ENCODE measurements around the gene IGFBP5.
A peak's percentile ranks its signal among the peaks of the same experiment; 100 is the strongest.

Gene IGFBP5

DNA sequence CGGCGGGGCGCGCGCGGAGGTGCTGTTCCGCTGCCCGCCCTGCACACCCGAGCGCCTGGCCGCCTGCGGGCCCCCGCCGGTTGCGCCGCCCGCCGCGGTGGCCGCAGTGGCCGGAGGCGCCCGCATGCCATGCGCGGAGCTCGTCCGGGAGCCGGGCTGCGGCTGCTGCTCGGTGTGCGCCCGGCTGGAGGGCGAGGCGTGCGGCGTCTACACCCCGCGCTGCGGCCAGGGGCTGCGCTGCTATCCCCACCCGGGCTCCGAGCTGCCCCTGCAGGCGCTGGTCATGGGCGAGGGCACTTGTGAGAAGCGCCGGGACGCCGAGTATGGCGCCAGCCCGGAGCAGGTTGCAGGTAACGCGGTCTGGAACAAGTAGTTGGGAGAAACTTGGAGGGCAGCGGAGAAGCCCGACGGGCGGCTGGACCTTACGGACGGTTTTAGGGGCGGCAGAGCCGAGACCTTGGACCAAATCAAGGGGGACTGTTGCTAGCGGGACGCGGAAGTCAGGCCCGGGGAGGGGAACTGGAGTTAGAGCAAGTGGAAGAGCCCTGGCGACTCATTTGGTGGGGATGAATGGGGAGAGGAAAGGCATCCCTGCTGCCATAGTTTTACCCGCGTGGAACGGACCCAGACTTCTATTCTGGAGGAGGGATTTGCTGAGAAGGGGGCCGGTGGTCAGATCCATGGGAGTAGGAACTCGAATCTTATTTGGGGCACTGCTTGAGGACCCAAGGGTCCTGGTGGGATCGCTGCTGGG, 61.6 kb downstream of the IGFBP5 start:
- peak; percentile 19 for ATAC-seq
- TF ChIP-seq BACH2 (CRISPR knock-in tag; IDR thresholded peaks at IDR 0.05; ENCODE audit: borderline replicate concordance) (no peak), ZNF70 (CRISPR knock-in tag; IDR thresholded peaks at IDR 0.05) (0 out of 2 replicates have a peak, but pooled peaks have one; percentile 3), GLIS3 (CRISPR knock-in tag; IDR thresholded peaks at IDR 0.05) (no peak), ARNTL (CRISPR knock-in tag; IDR thresholded peaks at IDR 0.05; ENCODE audit: borderline replicate concordance, low read depth) (no peak), ZNF8 (CRISPR knock-in tag; IDR thresholded peaks at IDR 0.05) (no peak)
- TF ChIP-seq, protein P1, sequence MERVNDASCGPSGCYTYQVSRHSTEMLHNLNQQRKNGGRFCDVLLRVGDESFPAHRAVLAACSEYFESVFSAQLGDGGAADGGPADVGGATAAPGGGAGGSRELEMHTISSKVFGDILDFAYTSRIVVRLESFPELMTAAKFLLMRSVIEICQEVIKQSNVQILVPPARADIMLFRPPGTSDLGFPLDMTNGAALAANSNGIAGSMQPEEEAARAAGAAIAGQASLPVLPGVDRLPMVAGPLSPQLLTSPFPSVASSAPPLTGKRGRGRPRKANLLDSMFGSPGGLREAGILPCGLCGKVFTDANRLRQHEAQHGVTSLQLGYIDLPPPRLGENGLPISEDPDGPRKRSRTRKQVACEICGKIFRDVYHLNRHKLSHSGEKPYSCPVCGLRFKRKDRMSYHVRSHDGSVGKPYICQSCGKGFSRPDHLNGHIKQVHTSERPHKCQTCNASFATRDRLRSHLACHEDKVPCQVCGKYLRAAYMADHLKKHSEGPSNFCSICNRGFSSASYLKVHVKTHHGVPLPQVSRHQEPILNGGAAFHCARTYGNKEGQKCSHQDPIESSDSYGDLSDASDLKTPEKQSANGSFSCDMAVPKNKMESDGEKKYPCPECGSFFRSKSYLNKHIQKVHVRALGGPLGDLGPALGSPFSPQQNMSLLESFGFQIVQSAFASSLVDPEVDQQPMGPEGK (CRISPR knock-in tag; IDR thresholded peaks at IDR 0.05; ENCODE audit: borderline replicate concordance) = no peak

DNA sequence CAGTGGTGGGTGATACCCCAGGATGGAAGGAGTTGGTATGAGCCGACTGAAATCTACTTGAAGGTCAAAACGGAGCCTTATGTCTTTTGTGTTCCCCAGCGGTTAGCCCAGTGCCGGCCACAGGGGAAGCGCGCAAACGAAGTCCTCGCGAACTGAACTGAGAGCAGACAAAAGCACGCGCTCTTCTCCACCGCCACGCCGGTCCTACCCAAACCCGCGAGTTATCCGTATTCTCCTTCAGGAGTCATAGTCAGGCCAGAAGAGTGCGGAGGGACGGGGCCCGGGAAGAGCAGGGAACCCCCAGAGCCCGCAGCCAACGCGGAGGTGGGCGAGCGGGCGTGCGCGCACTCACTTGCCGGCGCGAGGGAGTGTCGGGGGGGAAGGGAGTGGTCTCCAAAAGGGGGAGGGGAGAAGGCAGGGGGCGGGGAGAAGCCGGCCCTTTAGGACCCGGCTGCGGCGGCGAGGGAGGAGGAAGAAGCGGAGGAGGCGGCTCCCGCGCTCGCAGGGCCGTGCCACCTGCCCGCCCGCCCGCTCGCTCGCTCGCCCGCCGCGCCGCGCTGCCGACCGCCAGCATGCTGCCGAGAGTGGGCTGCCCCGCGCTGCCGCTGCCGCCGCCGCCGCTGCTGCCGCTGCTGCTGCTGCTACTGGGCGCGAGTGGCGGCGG, 62.3 kb downstream of the IGFBP5 start, which contains the start of gene IGFBP2:
IGFBP2 (plus strand) TSS at position 469 of the 664 bp plus-strand sequence; CDS start at position 573, 104 bp downstream.
- TF ChIP-seq SNAI2 (CRISPR knock-in tag; IDR thresholded peaks at IDR 0.05) (no peak), ARNTL (CRISPR knock-in tag; IDR thresholded peaks at IDR 0.05; ENCODE audit: borderline replicate concordance, low read depth) (no peak), ZNF70 (CRISPR knock-in tag; IDR thresholded peaks at IDR 0.05) (no peak), ZC3H10 (CRISPR knock-in tag; IDR thresholded peaks at IDR 0.05) (no peak), ZNF8 (CRISPR knock-in tag; IDR thresholded peaks at IDR 0.05) (no peak)
- TF ChIP-seq, protein P2, sequence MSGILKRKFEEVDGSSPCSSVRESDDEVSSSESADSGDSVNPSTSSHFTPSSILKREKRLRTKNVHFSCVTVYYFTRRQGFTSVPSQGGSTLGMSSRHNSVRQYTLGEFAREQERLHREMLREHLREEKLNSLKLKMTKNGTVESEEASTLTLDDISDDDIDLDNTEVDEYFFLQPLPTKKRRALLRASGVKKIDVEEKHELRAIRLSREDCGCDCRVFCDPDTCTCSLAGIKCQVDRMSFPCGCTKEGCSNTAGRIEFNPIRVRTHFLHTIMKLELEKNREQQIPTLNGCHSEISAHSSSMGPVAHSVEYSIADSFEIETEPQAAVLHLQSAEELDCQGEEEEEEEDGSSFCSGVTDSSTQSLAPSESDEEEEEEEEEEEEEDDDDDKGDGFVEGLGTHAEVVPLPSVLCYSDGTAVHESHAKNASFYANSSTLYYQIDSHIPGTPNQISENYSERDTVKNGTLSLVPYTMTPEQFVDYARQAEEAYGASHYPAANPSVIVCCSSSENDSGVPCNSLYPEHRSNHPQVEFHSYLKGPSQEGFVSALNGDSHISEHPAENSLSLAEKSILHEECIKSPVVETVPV (CRISPR knock-in tag; IDR thresholded peaks at IDR 0.05) = no peak
- TF ChIP-seq, protein P3, sequence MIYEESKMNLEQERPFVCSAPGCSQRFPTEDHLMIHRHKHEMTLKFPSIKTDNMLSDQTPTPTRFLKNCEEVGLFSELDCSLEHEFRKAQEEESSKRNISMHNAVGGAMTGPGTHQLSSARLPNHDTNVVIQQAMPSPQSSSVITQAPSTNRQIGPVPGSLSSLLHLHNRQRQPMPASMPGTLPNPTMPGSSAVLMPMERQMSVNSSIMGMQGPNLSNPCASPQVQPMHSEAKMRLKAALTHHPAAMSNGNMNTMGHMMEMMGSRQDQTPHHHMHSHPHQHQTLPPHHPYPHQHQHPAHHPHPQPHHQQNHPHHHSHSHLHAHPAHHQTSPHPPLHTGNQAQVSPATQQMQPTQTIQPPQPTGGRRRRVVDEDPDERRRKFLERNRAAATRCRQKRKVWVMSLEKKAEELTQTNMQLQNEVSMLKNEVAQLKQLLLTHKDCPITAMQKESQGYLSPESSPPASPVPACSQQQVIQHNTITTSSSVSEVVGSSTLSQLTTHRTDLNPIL (CRISPR knock-in tag; IDR thresholded peaks at IDR 0.05; ENCODE audit: low read depth) = no peak
- ATAC-seq = peak; percentile 38

DNA sequence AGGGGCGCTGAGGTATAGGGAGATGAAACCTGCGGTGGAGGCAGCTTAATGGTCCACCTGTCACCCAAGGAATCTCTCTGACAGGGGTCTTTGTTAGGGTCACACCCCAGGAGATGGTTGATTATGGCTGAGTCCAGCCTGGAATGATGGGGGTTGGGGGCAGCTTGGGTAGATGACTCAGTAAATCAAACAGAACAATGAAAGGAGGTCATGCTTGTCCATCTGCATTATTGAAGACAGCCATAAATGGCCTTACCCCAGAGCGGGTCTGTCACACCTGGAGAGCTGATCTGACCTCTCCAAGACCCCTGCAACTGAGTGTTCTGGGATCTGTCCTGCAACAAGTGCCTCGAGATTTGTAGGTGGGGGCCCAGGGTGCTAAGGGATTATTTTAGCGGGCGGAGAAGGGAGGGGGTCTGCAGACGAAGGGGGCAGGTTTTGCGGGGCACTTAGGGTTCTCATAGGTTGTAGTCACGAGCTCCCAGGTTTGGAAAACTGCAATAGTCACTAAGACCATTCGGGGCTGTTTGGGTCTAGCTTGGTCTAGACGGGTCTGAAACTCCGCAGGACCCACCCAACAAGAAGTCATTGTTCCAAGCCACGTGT, 62.9 kb downstream of the IGFBP5 start:
- ATAC-seq = no peak
- no peak for TF ChIP-seq BACH2 (CRISPR knock-in tag; IDR thresholded peaks at IDR 0.05; ENCODE audit: borderline replicate concordance)
- TF ChIP-seq, protein P3 (CRISPR knock-in tag; IDR thresholded peaks at IDR 0.05; ENCODE audit: low read depth) = no peak
- no peak for TF ChIP-seq ZFP3 (CRISPR knock-in tag; IDR thresholded peaks at IDR 0.05)
- TF ChIP-seq, protein P1 (CRISPR knock-in tag; IDR thresholded peaks at IDR 0.05; ENCODE audit: borderline replicate concordance) = no peak
- no peak for TF ChIP-seq GLIS3 (CRISPR knock-in tag; IDR thresholded peaks at IDR 0.05)
- TF ChIP-seq OSR1 (CRISPR knock-in tag; IDR thresholded peaks at IDR 0.05) = no peak
- no peak for TF ChIP-seq SNAI2 (CRISPR knock-in tag; IDR thresholded peaks at IDR 0.05)
- TF ChIP-seq RARB (CRISPR knock-in tag; IDR thresholded peaks at IDR 0.05) = no peak
- no peak for TF ChIP-seq ESRRG (CRISPR knock-in tag; IDR thresholded peaks at IDR 0.05)
- TF ChIP-seq TCF4 (CRISPR knock-in tag; IDR thresholded peaks at IDR 0.05; ENCODE audit: borderline replicate concordance) = no peak
- no peak for TF ChIP-seq ZNF70 (CRISPR knock-in tag; IDR thresholded peaks at IDR 0.05)

DNA sequence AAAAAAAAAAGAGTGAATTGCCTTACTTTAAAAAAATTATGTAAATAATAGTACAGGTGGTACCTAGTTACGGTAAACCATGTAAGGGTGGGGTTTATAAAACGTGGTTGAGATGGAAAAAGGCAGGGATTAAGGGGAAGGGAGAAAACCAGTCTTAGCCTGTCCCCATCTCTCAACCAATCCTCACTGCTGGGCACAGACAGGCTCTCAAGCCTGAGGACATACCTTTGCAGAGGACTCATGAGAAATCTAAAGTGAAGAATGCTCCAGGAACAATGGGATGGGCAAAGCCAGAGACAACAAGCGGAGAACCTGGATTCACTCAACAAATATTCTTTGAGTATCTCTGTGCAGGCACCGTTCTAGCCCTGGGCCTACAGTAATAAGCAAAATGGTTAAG, 65.6 kb downstream of the IGFBP5 start:
- no peak for ATAC-seq
- TF ChIP-seq SNAI2 (CRISPR knock-in tag; IDR thresholded peaks at IDR 0.05) = no peak
- no peak for TF ChIP-seq ARNTL (CRISPR knock-in tag; IDR thresholded peaks at IDR 0.05; ENCODE audit: borderline replicate concordance, low read depth)
- no peak for TF ChIP-seq CSDC2 (CRISPR knock-in tag; IDR thresholded peaks at IDR 0.05)
- TF ChIP-seq ISL1 (CRISPR knock-in tag; IDR thresholded peaks at IDR 0.05) = no peak
